Esophagus squamous epithelium (tissue), 5 donors: Measurements from ENCODE around the gene DDX52. TPM values are rescaled to one million over a fixed set of nuclear protein-coding genes. Genes with fewer than 3 reads are reported as not detected.
"Not testable (repeated sequence)": the region's sequence is repeated elsewhere in the genome, so short reads cannot be mapped to it uniquely, and the experiment has no call there.

Experiments
- DNase-seq: peaks from one replicate; lab custom pipeline; 2025; lab: John Stamatoyannopoulos, UW
- H3K27ac ChIP-seq, 4 donors: fragments of 200-600 bp; sonication (generic); one replicate each; pipeline ENCODE4 v1.5.1; 2016 to 2019; ENCODE audit warnings: mild to moderate bottlenecking in 1 of 4
- H3K27me3 ChIP-seq, 4 donors: fragments of 200-600 bp; sonication (generic); 1 replicate in 3 of 4; 2 replicates in 1 of 4; pipeline versions ENCODE4 v1.5.1 to v1.6.0; 2017 to 2021; ENCODE audit warnings: antibody characterized with exemption in 1 of 4
- H3K36me3 ChIP-seq, 3 donors: fragments of 200-600 bp; sonication (generic); one replicate each; pipeline ENCODE4 v1.5.1; 2016 to 2019
- H3K4me1 ChIP-seq, 3 donors: fragments of 200-600 bp; sonication (generic); one replicate each; pipeline ENCODE4 v1.5.1; 2017 to 2019
- H3K4me3 ChIP-seq, 4 donors: fragments of 200-600 bp; sonication (generic); 1 replicate in 3 of 4; 2 replicates in 1 of 4; pipeline ENCODE4 v1.5.1; 2016 to 2019; ENCODE audit warnings: mild to moderate bottlenecking in 2 of 4, moderate library complexity in 1 of 4
- H3K9me3 ChIP-seq, 3 donors: fragments of 200-600 bp; sonication (generic); one replicate each; pipeline ENCODE4 v1.5.1; 2016 to 2019
- CTCF ChIP-seq, 6 experiments: fragments of 450-650 bp in 4 of 6; fragments of 200-600 bp in 2 of 6; sonication (generic) in 2 of 6; IDR thresholded peaks; one replicate each; pipeline ENCODE4 v1.5.1; 2016 to 2019; ENCODE audit warnings: antibody characterized with exemption in 6 of 6, mild to moderate bottlenecking in 4 of 6, moderate library complexity in 4 of 6
- POLR2A ChIP-seq, 4 donors: fragments of 450-650 bp; IDR thresholded peaks; one replicate each; pipeline ENCODE4 v1.6.1; 2017; ENCODE audit warnings: antibody characterized with exemption in 4 of 4, mild to moderate bottlenecking in 4 of 4, moderate library complexity in 3 of 4
- WGBS, 2 donors: methylation state at CpG; one replicate each; pipeline ENCODE4 v1.1.5; 2018; 5-methylcytosine and 5-hydroxymethylcytosine counted together
- intact Hi-C: fragments of 100-400 bp; cut with DNase I; formaldehyde crosslinking; loops from one replicate; pipeline ENCODE4 v1.15.0; 2022
- total RNA-seq, 4 donors: library from RNA; depleted of rRNA; stranded (reverse); fragments of >200 nt; gene quantifications; one replicate each; pipeline ENCODE4 v1.1.0, GENCODE V29; 2016
- donor health status: DM: yes; HTN: yes; CAD: no.

Gene DDX52
- total RNA-seq, 4 donors from 2014 or later: 13.3 to 27.7 (median 21.6) TPM

DNA sequence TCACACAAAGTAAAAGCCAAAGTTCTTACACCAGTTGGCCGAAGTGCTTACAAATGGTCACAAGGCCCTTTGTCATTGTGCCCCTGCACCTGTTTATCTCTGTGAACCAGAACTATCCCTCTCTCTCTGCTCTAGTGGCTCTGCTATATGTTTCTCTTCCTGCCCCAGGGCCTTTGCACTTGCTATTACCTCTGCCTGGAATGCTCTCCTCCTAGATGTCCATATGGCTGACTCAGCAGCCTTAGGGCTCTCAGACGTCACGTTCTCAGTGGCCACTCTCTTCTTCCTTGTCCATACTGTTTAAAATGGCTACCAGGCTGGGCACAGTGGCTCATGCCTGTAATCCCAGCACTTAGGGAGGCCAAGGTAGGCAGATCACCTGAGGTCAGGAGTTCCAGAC, 38.8 kb upstream of the DDX52 start:
- Histone ChIP-seq H3K36me3 (no peaks in the 10 kb centered on the region), H3K27ac (no peak overlapping the region), H3K4me3 (no peak overlapping the region), H3K27me3 (peaks cover 0 to 14% (median 0%) of the 10 kb centered on the region in 4 donors), H3K9me3 (no peaks in the 10 kb centered on the region), H3K4me1 (no peaks in the 10 kb centered on the region)
- intact Hi-C loops: no loop called here
- no peak for DNase-seq
- WGBS, 2 donors: 78 to 79% methylated on average over 3 of the region's 3 CpGs
- TF ChIP-seq CTCF (IDR thresholded peaks at IDR 0.05): no peak
- no peak for TF ChIP-seq POLR2A (IDR thresholded peaks at IDR 0.05)

- H3K9me3 ChIP-seq, H3K4me1 ChIP-seq, H3K36me3 ChIP-seq, intact Hi-C loops, H3K4me3 ChIP-seq, H3K27ac ChIP-seq, DNase-seq: not testable (repeated sequence)
- H3K27me3 ChIP-seq: peaks cover 0 to 20% (median 0%) of the 10 kb centered on the region in 4 donors
- 81 to 91% methylated on average over 1 of the region's 2 CpGs for WGBS, 2 donors
Measured at GRCh38 chr17:37679995-37680394, 36.7 kb upstream of the DDX52 start.

DNA sequence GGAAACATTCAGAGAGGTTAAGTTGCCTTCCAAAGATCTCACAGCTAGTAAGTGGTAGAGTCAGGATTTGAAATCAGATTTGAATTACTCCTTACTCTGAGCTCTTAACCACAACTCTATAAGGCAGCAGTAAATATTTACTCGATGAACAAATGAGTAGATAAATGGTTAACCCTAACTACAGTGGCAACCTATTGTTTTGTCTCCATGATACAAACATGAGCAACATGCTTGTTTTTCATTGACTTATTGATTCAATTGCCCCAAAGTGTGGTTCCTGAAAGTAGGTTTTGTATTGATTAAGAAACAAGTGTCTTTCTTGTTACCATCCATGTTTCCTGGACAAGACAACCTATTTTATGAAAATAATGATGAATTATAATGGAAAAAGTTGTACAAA, 34.8 kb upstream of the DDX52 start:
- H3K4me1 ChIP-seq: no peaks in the 10 kb centered on the region
- intact Hi-C loops: no loop called here
- 87 to 89% methylated on average over 1 of the region's 1 CpG for WGBS, 2 donors
- TF ChIP-seq CTCF (IDR thresholded peaks at IDR 0.05) (no peak), POLR2A (IDR thresholded peaks at IDR 0.05) (no peak)
- H3K27me3 ChIP-seq: peaks cover 0 to 20% (median 0%) of the 10 kb centered on the region in 4 donors
- no peak for DNase-seq
- H3K36me3 ChIP-seq: no peaks in the 10 kb centered on the region
- H3K9me3 ChIP-seq: no peaks in the 10 kb centered on the region
- no peak overlapping the region for H3K27ac ChIP-seq
- no peak overlapping the region for H3K4me3 ChIP-seq

DNA sequence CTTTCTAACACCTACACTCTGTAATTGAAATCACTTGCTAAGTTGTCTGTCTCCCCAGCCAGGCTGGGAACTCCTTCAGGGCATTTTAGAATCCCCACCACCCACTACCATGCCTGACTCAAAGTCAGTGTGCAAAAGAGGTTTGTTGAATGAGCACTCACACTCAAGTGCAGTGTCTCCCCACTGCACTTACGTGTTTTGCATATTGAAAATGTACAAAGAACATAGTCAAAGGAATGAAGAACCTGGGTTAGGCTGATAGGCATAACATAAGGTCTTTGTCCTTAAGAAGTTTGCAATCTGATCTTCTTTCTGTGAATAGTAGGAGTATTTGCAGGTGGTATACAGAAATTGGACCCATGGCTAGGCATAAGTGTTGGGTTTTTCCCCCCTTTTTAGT, 33.8 kb upstream of the DDX52 start:
- H3K4me1 ChIP-seq: no peaks in the 10 kb centered on the region
- no peak overlapping the region for H3K4me3 ChIP-seq
- peaks cover 0 to 20% (median 0%) of the 10 kb centered on the region in 4 donors for H3K27me3 ChIP-seq
- WGBS, 2 donors: 62 to 85% methylated on average over 1 of the region's 1 CpG
- intact Hi-C loops: no loop called here
- DNase-seq: no peak
- no peaks in the 10 kb centered on the region for H3K9me3 ChIP-seq
- TF ChIP-seq POLR2A (IDR thresholded peaks at IDR 0.05): no peak
- no peak for TF ChIP-seq CTCF (IDR thresholded peaks at IDR 0.05)
- no peaks in the 10 kb centered on the region for H3K36me3 ChIP-seq
- H3K27ac ChIP-seq: no peak overlapping the region

DNA sequence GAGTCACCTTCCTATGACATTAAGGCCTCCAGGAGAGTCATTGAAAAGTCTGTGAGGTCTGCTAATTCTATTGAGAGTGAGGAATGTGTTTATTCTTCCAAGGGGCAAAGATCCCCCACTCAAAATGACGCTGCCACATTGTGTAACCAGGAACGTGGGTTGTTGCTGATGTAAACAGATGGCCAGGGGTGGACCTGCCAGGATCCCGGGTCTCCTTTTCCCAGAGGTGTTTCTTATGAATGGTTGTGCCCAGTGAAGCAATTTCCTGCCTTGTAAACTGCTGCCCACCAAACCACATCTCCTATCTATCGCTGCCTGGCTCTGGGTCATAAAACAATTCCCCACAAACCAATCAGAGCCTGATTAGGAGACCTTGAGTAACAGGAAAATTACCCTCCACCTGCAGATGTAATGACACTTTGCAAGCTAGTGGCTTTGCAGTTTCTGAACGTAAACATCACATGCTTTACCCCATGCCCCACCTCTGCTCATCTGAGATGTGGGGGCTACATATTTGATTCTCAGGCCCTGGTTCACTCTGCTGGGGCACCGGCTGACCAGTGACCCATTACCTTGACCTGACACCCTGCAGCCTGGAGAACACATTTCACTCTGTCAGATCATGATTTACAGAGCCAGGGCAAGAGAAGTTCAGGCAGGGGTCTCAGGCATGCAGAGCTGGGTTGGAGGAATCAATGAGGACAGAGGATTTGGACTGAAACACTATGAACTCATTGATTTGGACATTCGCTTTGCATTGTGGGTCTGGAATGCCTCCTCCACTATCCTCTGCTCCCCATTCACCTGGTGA, 33.1 kb upstream of the DDX52 start:
- no peak overlapping the region for H3K4me3 ChIP-seq
- H3K9me3 ChIP-seq: no peaks in the 10 kb centered on the region
- no peak overlapping the region for H3K27ac ChIP-seq
- H3K27me3 ChIP-seq: peaks cover 0 to 20% (median 0%) of the 10 kb centered on the region in 4 donors
- intact Hi-C loops: no loop called here
- H3K36me3 ChIP-seq: no peaks in the 10 kb centered on the region
- no peaks in the 10 kb centered on the region for H3K4me1 ChIP-seq
- WGBS, 2 donors: 28 to 44% methylated on average over 5 to 7 of the region's 7 CpGs
- no peak for DNase-seq
- no peak for TF ChIP-seq POLR2A (IDR thresholded peaks at IDR 0.05)
- TF ChIP-seq CTCF (IDR thresholded peaks at IDR 0.05): no peak
